GM21723 (cell line): ENCODE data around the gene TRAIP.
"Not testable (repeated sequence)": the region's sequence is repeated elsewhere in the genome, so short reads cannot be mapped to it uniquely, and the experiment has no call there.

Experiments used
- ATAC-seq: cut with Tn5 transposase; IDR thresholded peaks from one replicate; pipeline ENCODE4 v1.9.1; 2021; ENCODE audit warnings: mild to moderate bottlenecking, moderate library complexity; ENCODE audit not compliant: unreplicated experiment

TRAIP gene

GRCh38 chr3:49831341-49831740, 25.0 kb downstream of the TRAIP start:
- ATAC-seq: no peak

- no peak for ATAC-seq
Observed at GRCh38 chr3:49826016-49826415, 30.3 kb downstream of the TRAIP start.

- ATAC-seq: not testable (repeated sequence)
Observed at GRCh38 chr3:49823131-49823530, 33.2 kb downstream of the TRAIP start.

- peak; percentile 69 for ATAC-seq
Observed at GRCh38 chr3:49813497-49814174, 42.7 kb downstream of the TRAIP start, which contains the start of gene UBA7. Gene UBA7 (minus strand): TSS chr3:49813953. CDS start chr3:49813787, 166 bp downstream.

DNA sequence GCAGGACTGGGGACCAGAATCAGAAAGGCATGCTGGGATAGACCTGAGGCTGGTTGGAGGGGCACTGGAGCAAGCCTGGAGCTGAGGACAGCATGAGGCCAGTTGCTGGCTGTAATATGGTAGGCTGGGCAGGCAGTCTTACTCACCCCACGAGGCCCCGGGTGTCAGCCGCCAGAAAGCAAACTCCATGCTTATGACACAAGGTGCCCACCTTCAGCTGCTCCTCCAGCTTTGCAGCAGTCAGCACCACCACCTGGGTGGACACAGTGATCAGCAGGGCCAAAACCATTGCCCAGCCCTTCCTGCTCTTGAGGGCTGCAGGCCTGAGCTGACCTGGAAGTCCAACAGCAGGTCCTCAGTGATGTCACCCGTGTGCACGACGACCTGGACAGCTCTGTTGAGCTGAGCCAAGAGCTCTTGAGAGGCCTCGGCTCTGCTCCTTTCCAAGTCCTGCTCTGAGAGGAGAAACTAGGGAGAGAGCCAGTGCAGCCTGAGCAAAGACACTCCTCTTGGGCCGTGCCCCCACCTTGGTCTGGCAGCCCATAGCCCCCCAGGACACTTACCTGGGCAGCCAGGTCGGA, 43.4 kb downstream of the TRAIP start:
- no peak for ATAC-seq

DNA sequence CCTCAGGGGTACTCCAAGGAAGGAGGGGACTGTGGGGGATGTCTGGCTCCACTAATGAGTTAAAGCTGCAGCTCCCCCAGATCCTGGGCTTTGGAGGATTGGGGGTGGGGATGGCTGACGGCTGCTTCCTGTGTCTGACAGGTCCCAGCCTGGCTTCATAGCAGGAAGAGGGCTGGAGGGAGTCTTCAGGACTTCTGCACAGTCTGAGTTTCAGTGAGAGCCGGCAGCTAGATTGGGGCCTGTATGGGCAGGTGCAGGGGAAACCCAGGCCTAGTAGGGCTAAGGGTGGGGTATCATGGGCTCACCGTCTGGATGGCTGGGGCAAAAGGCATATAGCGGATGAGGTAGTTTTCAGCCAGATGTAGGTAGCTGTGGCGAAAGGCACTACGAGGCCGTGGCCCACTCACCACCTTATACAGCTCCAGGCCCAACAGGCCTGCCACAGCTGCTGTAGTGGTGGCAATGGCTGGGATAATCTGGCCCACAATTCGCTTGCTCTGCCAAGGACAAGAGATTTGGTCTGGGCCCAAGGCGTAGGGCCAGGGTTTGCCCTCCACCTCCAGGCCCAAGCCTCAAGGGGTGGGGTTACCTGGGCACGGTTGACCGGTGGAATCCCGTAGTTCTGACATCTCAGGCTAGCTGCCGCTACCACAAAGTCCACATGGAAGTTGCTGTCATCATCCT, 48.8 kb downstream of the TRAIP start:
- ATAC-seq: no peak

DNA sequence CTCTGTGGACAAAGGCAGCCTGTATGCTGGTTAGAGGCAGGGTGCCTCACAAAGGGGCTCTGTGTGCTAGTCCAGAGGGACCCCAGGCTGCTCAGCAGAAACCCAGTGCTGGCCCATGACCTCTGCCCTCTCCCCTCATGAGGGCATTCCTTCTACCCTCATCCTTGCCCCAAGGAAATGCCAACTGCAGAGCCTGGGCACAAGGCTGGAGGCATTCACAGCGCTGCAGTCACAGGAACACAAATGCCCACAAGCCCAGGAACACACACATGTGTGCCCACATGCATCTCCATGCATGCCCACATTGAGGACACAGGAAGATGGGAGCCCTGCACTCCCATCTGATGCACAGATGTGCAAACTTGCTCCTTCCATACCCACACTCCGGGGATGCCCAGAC, 49.5 kb downstream of the TRAIP start:
- ATAC-seq: no peak

DNA sequence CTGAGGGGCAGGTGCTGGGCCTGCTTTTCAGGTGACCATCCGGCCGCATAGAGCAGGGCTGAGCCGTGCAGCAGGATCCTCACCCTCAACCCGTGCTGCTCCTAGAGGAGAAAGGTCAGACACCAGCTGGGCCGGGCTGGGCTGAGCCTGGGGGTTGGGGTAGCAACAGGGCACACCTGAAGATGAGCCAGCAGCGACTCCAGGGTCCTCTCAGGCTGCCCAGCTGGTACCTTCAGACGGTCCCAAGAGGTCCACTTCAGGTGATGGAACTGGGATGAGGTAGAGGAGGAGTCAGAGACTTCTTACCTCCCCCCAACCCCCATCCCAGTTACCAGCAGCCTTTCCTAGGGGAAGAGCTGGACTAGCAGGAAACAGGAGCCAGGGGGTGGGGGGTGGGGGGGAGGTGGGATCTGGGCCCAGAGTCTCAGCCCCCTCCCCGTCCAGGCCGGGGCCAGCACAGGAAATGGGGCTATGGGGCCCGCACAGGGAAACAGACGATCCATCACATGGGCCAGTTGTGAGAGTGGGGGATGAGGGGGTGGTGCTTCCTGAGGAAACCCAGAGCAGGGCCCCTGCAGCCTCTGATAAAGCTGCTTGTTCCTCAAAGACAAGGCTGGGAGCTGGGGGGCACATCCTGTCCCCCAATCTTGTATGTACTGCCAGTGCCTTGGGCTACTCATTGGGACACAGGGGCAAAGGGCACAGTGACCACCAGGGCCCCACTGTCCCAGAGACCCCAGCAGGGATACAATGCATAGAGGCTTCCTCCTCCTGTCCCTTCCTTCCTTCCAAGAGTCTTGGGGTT, 50.3 kb downstream of the TRAIP start:
- ATAC-seq: no peak

DNA sequence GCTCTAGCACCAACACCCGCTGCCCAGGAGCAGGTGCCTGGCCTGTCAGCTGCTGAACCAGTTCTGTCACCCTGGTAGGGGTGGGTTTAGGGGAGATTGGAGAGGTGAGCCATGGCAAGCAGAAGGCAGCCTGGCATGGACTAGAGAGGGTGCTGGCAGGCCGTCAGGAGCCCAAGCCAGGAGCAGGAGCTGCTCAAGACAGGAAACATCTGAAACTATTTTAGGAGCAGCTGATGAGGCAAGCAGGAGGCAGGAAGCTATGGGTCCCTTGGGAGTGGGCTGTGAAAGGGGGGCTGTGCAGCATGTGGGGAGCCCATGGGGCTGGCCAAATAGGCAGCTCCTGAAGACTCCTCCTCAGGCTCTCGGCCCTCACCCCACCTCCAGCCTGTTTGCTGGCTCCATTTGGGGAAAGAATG, 51.0 kb downstream of the TRAIP start:
- ATAC-seq: no peak

DNA sequence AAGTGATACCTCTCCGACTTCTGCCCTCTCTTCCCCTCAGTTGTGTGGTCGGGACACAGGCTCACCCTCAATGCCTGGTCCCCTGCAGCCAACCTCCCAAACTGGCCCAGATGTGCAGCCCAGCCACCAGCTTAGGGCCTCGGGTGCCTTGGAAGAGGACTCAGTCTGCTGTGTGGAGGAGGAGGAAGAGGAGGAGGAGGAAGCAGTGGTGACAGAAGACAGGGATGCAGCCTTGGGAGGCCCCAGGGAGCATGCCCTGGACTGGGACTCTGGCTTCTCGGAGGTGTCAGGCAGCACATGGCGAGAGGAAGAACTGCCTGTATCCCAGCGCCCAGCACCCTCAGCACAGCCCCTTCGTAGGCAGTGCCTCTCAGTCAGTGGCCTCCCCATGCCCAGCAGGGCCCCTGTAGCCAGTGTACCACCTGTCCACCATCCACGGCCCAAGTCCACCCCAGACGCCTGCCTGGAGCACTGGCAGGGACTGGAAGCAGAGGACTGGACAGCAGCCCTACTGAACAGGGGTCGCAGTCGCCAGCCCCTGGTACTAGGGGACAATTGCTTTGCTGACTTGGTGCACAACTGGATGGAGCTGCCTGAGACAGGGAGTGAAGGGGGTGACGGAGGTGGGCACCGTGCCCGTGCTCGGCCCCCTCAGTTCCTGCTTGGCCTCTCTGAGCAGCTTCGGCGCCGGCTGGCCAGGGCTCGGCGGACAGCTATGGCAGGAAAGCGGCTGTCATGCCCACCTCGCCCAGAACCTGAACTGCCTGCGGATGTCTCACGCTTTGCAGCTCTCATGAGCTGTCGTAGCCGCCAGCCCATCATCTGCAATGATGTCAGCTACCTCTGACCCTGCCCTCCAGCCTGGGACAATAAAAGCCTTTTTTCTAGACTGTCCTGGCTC, 52.0 kb downstream of the TRAIP start:
- no peak for ATAC-seq

DNA sequence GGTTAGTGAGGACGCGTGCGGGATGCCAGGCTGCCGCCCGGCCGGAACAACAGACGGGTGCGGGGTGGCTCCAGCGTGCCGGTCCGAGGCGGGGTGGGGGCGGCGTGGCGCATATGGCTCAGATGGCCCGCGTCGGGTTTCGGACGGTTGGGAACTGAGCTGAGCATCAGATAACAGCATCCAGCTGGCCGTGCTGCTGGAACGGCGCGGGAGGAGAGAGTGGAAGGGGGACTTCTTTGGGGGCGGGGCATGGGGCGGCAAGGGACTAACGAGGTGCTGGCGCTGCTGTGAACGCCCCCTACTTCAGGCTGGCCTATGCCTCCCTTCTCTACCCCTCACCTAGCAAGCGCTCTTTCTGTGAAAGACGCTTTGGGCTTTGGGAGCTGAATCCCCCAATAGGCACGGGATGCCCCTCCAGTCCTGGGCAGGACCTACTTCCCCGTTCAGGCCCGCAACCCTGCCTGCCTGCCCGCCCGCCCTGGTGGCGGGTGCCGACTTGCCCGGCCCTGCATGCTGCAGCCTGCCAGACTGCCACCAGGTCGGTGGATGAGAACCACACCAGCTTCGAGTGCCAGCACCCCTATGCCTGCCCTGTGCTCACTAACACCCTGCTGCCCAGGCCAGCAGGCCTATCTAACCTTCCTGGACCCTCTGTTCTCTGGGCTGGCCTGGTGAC, 52.8 kb downstream of the TRAIP start:
- peak; percentile 8 for ATAC-seq

- peak; percentile 67 for ATAC-seq
Observed at GRCh38 chr3:49802719-49803464, 53.5 kb downstream of the TRAIP start, which contains the start of gene INKA1. Gene INKA1 (plus strand): TSS chr3:49803261. CDS start chr3:49803393, 132 bp downstream.

- ATAC-seq: no peak
Observed at GRCh38 chr3:49801160-49801559, 55.2 kb downstream of the TRAIP start.

- ATAC-seq: no peak
Observed at GRCh38 chr3:49799761-49800160, 56.6 kb downstream of the TRAIP start, which contains the start of gene CDHR4. Gene CDHR4 (minus strand): TSS chr3:49799873. CDS start chr3:49799812, 61 bp downstream.

- ATAC-seq: no peak
Observed at GRCh38 chr3:49799105-49799504, 57.3 kb downstream of the TRAIP start.

DNA sequence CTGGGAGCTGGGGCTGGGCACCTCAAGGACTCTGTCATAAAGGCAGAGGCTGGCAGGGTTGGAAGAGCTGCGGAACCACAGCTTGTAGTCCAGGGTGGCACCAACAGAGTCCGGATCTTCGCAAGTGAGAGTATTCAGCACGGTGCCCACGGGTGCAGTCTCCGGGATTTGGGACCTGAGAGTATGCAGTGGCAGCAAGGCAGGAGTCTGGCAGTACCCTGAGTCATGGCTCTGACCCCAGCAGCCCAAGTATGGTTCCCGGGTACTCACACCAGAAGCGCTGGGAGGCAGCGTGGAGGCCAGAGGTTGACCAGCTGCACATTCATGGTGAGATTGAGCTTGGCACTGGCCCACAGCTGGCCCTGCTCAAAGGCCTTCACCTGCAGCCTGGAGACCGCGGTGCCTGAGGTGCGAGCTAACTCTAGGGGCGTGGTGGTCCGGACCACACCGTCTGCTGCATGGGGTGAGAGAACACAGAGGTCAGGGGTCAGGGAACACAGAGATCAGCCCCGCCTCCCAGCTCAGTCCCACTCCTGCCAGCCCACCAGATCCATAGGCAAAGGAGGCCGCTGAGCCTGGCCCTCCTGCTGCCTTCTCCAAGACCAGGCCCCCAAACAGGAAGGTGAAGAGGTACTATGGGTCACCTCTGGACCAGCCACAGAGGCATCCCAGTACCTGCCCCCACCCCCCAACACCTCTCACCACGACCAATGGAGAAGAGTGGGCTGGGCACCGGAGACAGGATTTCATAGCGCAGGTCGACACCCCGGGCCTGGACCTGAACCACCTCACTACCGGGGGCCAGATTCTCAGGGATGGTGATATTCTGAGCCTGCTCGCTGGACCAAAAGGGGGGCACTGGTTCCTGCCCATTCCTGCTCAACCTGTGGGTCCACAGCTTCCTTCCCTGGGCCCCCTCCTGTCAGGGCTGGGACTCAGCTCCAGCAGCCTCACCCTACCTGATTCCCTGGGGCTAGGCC, 61.1 kb downstream of the TRAIP start:
- ATAC-seq: no peak

- no peak for ATAC-seq
Observed at GRCh38 chr3:49794431-49794830, 61.9 kb downstream of the TRAIP start.
